ENCODE data around the gene NTHL1.

DNA sequence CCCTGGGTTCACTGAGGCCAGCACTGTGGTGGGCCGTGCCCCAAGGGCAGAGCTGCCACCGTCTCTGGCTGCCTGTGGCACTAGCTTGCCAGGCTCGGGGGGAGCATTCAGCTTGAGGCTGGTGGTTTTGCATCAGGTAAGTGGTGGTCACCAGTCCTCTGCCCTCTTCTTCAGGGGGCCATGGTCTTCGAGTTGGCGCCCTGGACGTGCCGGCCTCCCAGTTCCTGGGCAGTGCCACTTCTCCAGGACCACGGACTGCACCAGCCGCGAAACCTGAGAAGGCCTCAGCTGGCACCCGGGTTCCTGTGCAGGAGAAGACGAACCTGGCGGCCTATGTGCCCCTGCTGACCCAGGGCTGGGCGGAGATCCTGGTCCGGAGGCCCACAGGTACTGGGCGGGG is 32.4 kb upstream of the NTHL1 start:
- no peak for TF ChIP-seq POLR2AphosphoS5 (IDR thresholded peaks at IDR 0.05)
- TF ChIP-seq, protein P1, sequence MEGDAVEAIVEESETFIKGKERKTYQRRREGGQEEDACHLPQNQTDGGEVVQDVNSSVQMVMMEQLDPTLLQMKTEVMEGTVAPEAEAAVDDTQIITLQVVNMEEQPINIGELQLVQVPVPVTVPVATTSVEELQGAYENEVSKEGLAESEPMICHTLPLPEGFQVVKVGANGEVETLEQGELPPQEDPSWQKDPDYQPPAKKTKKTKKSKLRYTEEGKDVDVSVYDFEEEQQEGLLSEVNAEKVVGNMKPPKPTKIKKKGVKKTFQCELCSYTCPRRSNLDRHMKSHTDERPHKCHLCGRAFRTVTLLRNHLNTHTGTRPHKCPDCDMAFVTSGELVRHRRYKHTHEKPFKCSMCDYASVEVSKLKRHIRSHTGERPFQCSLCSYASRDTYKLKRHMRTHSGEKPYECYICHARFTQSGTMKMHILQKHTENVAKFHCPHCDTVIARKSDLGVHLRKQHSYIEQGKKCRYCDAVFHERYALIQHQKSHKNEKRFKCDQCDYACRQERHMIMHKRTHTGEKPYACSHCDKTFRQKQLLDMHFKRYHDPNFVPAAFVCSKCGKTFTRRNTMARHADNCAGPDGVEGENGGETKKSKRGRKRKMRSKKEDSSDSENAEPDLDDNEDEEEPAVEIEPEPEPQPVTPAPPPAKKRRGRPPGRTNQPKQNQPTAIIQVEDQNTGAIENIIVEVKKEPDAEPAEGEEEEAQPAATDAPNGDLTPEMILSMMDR (IDR thresholded peaks at IDR 0.05), result no peak
- TF ChIP-seq POLR2A (IDR thresholded peaks at IDR 0.05), result no peak
